T-cell (primary cell): ENCODE measurements around the gene CARD14. TPM values are rescaled to one million over a fixed set of nuclear protein-coding genes. Genes with fewer than 3 reads are reported as not detected.

Experiments used
- ATAC-seq, 4 experiments: fragments of 200-7000 bp in 3 of 4; fragments of 150-1000 bp in 1 of 4; cut with Tn5 transposase; replicated peaks in 1 of 4; 1 replicate in 3 of 4; 2 replicates in 1 of 4; pipeline ENCODE4 v1.10.0; 2021; ENCODE audit warnings: moderate library complexity in 3 of 4, mild to moderate bottlenecking in 2 of 4, moderate number of reproducible peaks in 1 of 4
- CTCF ChIA-PET, 2 donors: fragments of 300-600 bp; sonication (Branson Sonifier 250); formaldehyde crosslinking; loops; one replicate each; lab custom pipeline; 2022; ENCODE audit warnings: antibody characterized with exemption in 2 of 2; lab: Charles Lee
- POLR2A ChIA-PET, 2 donors: fragments of 300-600 bp; sonication (Branson Sonifier 250); formaldehyde crosslinking; loops; one replicate each; lab custom pipeline; 2022; ENCODE audit warnings: antibody characterized with exemption in 2 of 2; lab: Charles Lee
- DNase-seq, 35 experiments: peaks; one replicate each; pipeline versions ENCODE4 v3.0.0 to v3.0.0-alpha.2; 2013 to 2023
- H3K27ac ChIP-seq: one replicate; pipeline ENCODE4 v1.5.1; 2013; ENCODE audit warnings: low read length
- H3K27me3 ChIP-seq, 2 experiments: replicated peaks in 1 of 2; 1 replicate in 1 of 2; 2 replicates in 1 of 2; pipeline versions ENCODE4 v1.6.1 to v1.7.0; 2013; ENCODE audit warnings: low read length in 1 of 2, mixed read lengths in 1 of 2; ENCODE audit not compliant: control insufficient read depth in 2 of 2, insufficient read depth in 2 of 2; ENCODE audit errors: extremely low read depth in 1 of 2
- H3K36me3 ChIP-seq, 2 donors: 1 replicate in 1 of 2; 2 replicates in 1 of 2; pipeline versions ENCODE4 v1.6.1 to v1.7.0; 2013; ENCODE audit warnings: low read length in 1 of 2; ENCODE audit not compliant: control insufficient read depth in 2 of 2, insufficient read depth in 1 of 2; ENCODE audit errors: extremely low read depth in 1 of 2
- H3K4me1 ChIP-seq, 2 experiments: 1 replicate in 1 of 2; 2 replicates in 1 of 2; pipeline versions ENCODE4 v1.6.1 to v1.7.0; 2013; ENCODE audit warnings: low read length in 2 of 2, mixed read lengths in 1 of 2; ENCODE audit not compliant: insufficient read depth in 2 of 2, control insufficient read depth in 1 of 2; ENCODE audit errors: extremely low read depth in 1 of 2
- H3K4me3 ChIP-seq, 2 donors: 1 replicate in 1 of 2; 2 replicates in 1 of 2; pipeline versions ENCODE4 v1.5.1 to v1.7.0; 2013; ENCODE audit warnings: mild to moderate bottlenecking in 2 of 2, low read length in 1 of 2, moderate library complexity in 1 of 2; ENCODE audit not compliant: control insufficient read depth in 1 of 2; ENCODE audit errors: extremely low read depth in 1 of 2
- H3K9me3 ChIP-seq: 2 replicates; pipeline ENCODE4 v1.7.0; 2013
- H3K27ac Mint-ChIP-seq, 2 donors: one replicate each; pipeline ENCODE4 v1.8.0; 2020 to 2021; ENCODE audit warnings: mild to moderate bottlenecking in 2 of 2, mixed read lengths in 2 of 2
- H3K27me3 Mint-ChIP-seq, 2 donors: one replicate each; pipeline ENCODE4 v1.8.0; 2021 to 2022; ENCODE audit warnings: mixed read lengths in 2 of 2
- H3K36me3 Mint-ChIP-seq: one replicate; pipeline ENCODE4 v1.8.0; 2021; ENCODE audit warnings: mixed read lengths
- H3K4me1 Mint-ChIP-seq, 3 donors: one replicate each; pipeline ENCODE4 v1.8.0; 2020 to 2022; ENCODE audit warnings: mixed read lengths in 3 of 3, mild to moderate bottlenecking in 1 of 3
- H3K4me3 Mint-ChIP-seq, 3 donors: one replicate each; pipeline ENCODE4 v1.8.0; 2020 to 2022; ENCODE audit warnings: mild to moderate bottlenecking in 3 of 3, mixed read lengths in 3 of 3, moderate library complexity in 3 of 3
- H3K9me3 Mint-ChIP-seq, 3 donors: one replicate each; pipeline ENCODE4 v1.8.0; 2020 to 2022; ENCODE audit warnings: mixed read lengths in 3 of 3
- WGBS: methylation state at CpG from one replicate; pipeline ENCODE4 v1.1.5; 2013; ENCODE audit warnings: missing lambda C conversion rate; ENCODE audit not compliant: insufficient coverage; 5-methylcytosine and 5-hydroxymethylcytosine counted together
- total RNA-seq, 35 experiments: library from RNA in 6 of 35; stranded (reverse) in 6 of 35; fragments of 120-200 nt in 1 of 35; gene quantifications; one replicate each; pipeline versions ENCODE4 v1.2.1 to v1.2.4 and lab custom pipeline; 2013 to 2026

CARD14 gene
- total RNA-seq, 5 donors from 2014 or later (not counting 1 experiment from before 2014, with no cell fraction given) = 0.06 to 0.10 TPM; not detected in 3

GRCh38 chr17:80180192-80180591 lies 10.4 kb downstream of the CARD14 start:
- Mint-ChIP-seq H3K27ac (no peak overlapping the region), H3K9me3 (no peaks in the 10 kb centered on the region), H3K4me1 (no peaks in the 10 kb centered on the region), H3K27me3 (peaks cover 0 to 3% of the 10 kb centered on the region in 2 donors), H3K36me3 (no peaks in the 10 kb centered on the region), H3K4me3 (no peak overlapping the region)
- 87% methylated on average over 14 of the region's 14 CpGs for WGBS
- no peak overlapping the region for H3K4me3 ChIP-seq
- DNase-seq (no peak), ATAC-seq (no peak)
- ChIA-PET POLR2A (no interaction called here), CTCF (no interaction called here)
- no peaks in the 10 kb centered on the region for H3K36me3 ChIP-seq
- no peaks in the 10 kb centered on the region for H3K9me3 ChIP-seq
- peaks cover 0 to 43% of the 10 kb centered on the region in 2 experiments for H3K27me3 ChIP-seq
- no peak overlapping the region for H3K27ac ChIP-seq
- H3K4me1 ChIP-seq = no peaks in the 10 kb centered on the region

- CTCF ChIA-PET = no interaction called here
- Mint-ChIP-seq H3K27me3 (peaks cover 0 to 3% of the 10 kb centered on the region in 2 donors), H3K4me1 (no peaks in the 10 kb centered on the region), H3K4me3 (no peak overlapping the region), H3K27ac (no peak overlapping the region), H3K36me3 (no peaks in the 10 kb centered on the region), H3K9me3 (no peaks in the 10 kb centered on the region)
- POLR2A ChIA-PET = interaction anchor here in 1 of 2 donors (0.6 kb wide), 1 partner anchor 17 kb away, joined by 3 read pairs; no protein-coding TSS in a partner anchor
- Histone ChIP-seq H3K27me3 (peaks cover 0 to 36% of the 10 kb centered on the region in 2 experiments), H3K4me1 (no peaks in the 10 kb centered on the region), H3K36me3 (no peaks in the 10 kb centered on the region), H3K9me3 (no peaks in the 10 kb centered on the region), H3K4me3 (no peak overlapping the region), H3K27ac (no peak overlapping the region)
- ATAC-seq (no peak), DNase-seq (no peak)
- 88% methylated on average over 16 of the region's 17 CpGs for WGBS
These were observed 11.6 kb downstream of the CARD14 start for GRCh38 chr17:80181431-80181830.

GRCh38 chr17:80182118-80182844 lies 12.5 kb downstream of the CARD14 start:
- peaks cover 0 to 32% of the 10 kb centered on the region in 2 experiments for H3K27me3 ChIP-seq
- POLR2A ChIA-PET = no interaction called here
- 91% methylated on average over 23 of the region's 30 CpGs for WGBS
- CTCF ChIA-PET = interaction anchor here in 1 of 2 donors (1.0 kb wide), 1 partner anchor 81 kb away, joined by 5 read pairs; the partner anchor contains the start of gene GAA
- no peak for ATAC-seq
- Mint-ChIP-seq H3K36me3 (no peaks in the 10 kb centered on the region), H3K27me3 (peaks cover 0 to 3% of the 10 kb centered on the region in 2 donors), H3K4me1 (no peaks in the 10 kb centered on the region), H3K4me3 (no peak overlapping the region), H3K9me3 (no peaks in the 10 kb centered on the region), H3K27ac (no peak overlapping the region)
- no peak overlapping the region for H3K4me3 ChIP-seq
- no peaks in the 10 kb centered on the region for H3K36me3 ChIP-seq
- no peak for DNase-seq
- H3K9me3 ChIP-seq = no peaks in the 10 kb centered on the region
- no peaks in the 10 kb centered on the region for H3K4me1 ChIP-seq
- no peak overlapping the region for H3K27ac ChIP-seq

GRCh38 chr17:80182845-80183223 lies 13.0 kb downstream of the CARD14 start:
- Mint-ChIP-seq H3K27me3 (peaks cover 0 to 3% of the 10 kb centered on the region in 2 donors), H3K36me3 (no peaks in the 10 kb centered on the region), H3K9me3 (no peaks in the 10 kb centered on the region), H3K27ac (no peak overlapping the region), H3K4me1 (no peaks in the 10 kb centered on the region), H3K4me3 (no peak overlapping the region)
- DNase-seq = no peak
- 97% methylated on average over 8 of the region's 12 CpGs for WGBS
- no peaks in the 10 kb centered on the region for H3K4me1 ChIP-seq
- ATAC-seq = no peak
- H3K27ac ChIP-seq = no peak overlapping the region
- peaks cover 0 to 36% of the 10 kb centered on the region in 2 experiments for H3K27me3 ChIP-seq
- H3K4me3 ChIP-seq = no peak overlapping the region
- no peaks in the 10 kb centered on the region for H3K9me3 ChIP-seq
- H3K36me3 ChIP-seq = no peaks in the 10 kb centered on the region
- ChIA-PET CTCF (interaction anchor here in 1 of 2 donors (1.0 kb wide), 1 partner anchor 81 kb away, joined by 5 read pairs; the partner anchor contains the start of gene GAA), POLR2A (no interaction called here)

- Histone ChIP-seq H3K27ac (no peak overlapping the region), H3K9me3 (no peaks in the 10 kb centered on the region), H3K36me3 (no peaks in the 10 kb centered on the region), H3K4me3 (no peak overlapping the region), H3K4me1 (no peaks in the 10 kb centered on the region), H3K27me3 (peaks cover 0 to 41% of the 10 kb centered on the region in 2 experiments)
- Mint-ChIP-seq H3K4me3 (no peak overlapping the region), H3K27me3 (peaks cover 0 to 2% of the 10 kb centered on the region in 2 donors), H3K27ac (no peak overlapping the region), H3K9me3 (no peaks in the 10 kb centered on the region), H3K4me1 (no peaks in the 10 kb centered on the region), H3K36me3 (no peaks in the 10 kb centered on the region)
- POLR2A ChIA-PET = no interaction called here
- CTCF ChIA-PET = no interaction called here
- DNase-seq (no peak), ATAC-seq (no peak)
- WGBS = 76% methylated on average over 25 of the region's 26 CpGs
These were observed 14.0 kb downstream of the CARD14 start for GRCh38 chr17:80183581-80184422.

GRCh38 chr17:80184423-80184714 lies 14.5 kb downstream of the CARD14 start:
- H3K36me3 ChIP-seq = no peaks in the 10 kb centered on the region
- Mint-ChIP-seq H3K4me1 (no peaks in the 10 kb centered on the region), H3K4me3 (no peak overlapping the region), H3K27me3 (peaks cover 0 to 2% of the 10 kb centered on the region in 2 donors), H3K36me3 (no peaks in the 10 kb centered on the region), H3K9me3 (no peaks in the 10 kb centered on the region), H3K27ac (no peak overlapping the region)
- 74% methylated on average over 4 of the region's 10 CpGs for WGBS
- H3K4me1 ChIP-seq = no peaks in the 10 kb centered on the region
- no peaks in the 10 kb centered on the region for H3K9me3 ChIP-seq
- ATAC-seq = no peak
- DNase-seq = no peak
- H3K27ac ChIP-seq = no peak overlapping the region
- ChIA-PET POLR2A (no interaction called here), CTCF (no interaction called here)
- peaks cover 0 to 45% of the 10 kb centered on the region in 2 experiments for H3K27me3 ChIP-seq
- no peak overlapping the region for H3K4me3 ChIP-seq
